GM12872 (cell line): Measurements from ENCODE around the gene PCDHGA3.

ENCODE experiments used
- CTCF ChIP-seq: IDR thresholded peaks from 3 replicates; pipeline ENCODE4 v1.5.1; 2011; ENCODE audit warnings: low read depth, mild to moderate bottlenecking, low read length, moderate library complexity; ENCODE audit not compliant: insufficient read depth

PCDHGA3 gene

GRCh38 chr5:141356133-141356532 lies 12.5 kb downstream of the PCDHGA3 start:
- no peak for TF ChIP-seq CTCF

- TF ChIP-seq CTCF = no peak
These were observed 13.3 kb downstream of the PCDHGA3 start for GRCh38 chr5:141356950-141357349.

GRCh38 chr5:141359790-141360426 lies 16.3 kb downstream of the PCDHGA3 start, which contains the start of gene PCDHGB2:
Gene PCDHGB2 (plus strand): TSS chr5:141359994. CDS start chr5:141360136, 142 bp downstream.
- TF ChIP-seq CTCF = peak; percentile 72

GRCh38 chr5:141360685-141361084 lies 17.1 kb downstream of the PCDHGA3 start:
- TF ChIP-seq CTCF = no peak

- TF ChIP-seq CTCF = no peak
These were observed 19.1 kb downstream of the PCDHGA3 start for GRCh38 chr5:141362719-141363118.

- no peak for TF ChIP-seq CTCF
These were observed 20.5 kb downstream of the PCDHGA3 start, which contains the start of gene PCDHGA5 for GRCh38 chr5:141363952-141364660. Gene PCDHGA5 (plus strand): TSS chr5:141364162. CDS start chr5:141364331, 169 bp downstream.

GRCh38 chr5:141366016-141366896 lies 22.6 kb downstream of the PCDHGA3 start:
- TF ChIP-seq CTCF = no peak
